ENCODE results near the gene PPRC1.

The PPRC1 gene, protein sequence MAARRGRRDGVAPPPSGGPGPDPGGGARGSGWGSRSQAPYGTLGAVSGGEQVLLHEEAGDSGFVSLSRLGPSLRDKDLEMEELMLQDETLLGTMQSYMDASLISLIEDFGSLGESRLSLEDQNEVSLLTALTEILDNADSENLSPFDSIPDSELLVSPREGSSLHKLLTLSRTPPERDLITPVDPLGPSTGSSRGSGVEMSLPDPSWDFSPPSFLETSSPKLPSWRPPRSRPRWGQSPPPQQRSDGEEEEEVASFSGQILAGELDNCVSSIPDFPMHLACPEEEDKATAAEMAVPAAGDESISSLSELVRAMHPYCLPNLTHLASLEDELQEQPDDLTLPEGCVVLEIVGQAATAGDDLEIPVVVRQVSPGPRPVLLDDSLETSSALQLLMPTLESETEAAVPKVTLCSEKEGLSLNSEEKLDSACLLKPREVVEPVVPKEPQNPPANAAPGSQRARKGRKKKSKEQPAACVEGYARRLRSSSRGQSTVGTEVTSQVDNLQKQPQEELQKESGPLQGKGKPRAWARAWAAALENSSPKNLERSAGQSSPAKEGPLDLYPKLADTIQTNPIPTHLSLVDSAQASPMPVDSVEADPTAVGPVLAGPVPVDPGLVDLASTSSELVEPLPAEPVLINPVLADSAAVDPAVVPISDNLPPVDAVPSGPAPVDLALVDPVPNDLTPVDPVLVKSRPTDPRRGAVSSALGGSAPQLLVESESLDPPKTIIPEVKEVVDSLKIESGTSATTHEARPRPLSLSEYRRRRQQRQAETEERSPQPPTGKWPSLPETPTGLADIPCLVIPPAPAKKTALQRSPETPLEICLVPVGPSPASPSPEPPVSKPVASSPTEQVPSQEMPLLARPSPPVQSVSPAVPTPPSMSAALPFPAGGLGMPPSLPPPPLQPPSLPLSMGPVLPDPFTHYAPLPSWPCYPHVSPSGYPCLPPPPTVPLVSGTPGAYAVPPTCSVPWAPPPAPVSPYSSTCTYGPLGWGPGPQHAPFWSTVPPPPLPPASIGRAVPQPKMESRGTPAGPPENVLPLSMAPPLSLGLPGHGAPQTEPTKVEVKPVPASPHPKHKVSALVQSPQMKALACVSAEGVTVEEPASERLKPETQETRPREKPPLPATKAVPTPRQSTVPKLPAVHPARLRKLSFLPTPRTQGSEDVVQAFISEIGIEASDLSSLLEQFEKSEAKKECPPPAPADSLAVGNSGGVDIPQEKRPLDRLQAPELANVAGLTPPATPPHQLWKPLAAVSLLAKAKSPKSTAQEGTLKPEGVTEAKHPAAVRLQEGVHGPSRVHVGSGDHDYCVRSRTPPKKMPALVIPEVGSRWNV (N-terminal part only)

GRCh38 chr10:102132563-102133372 is at the start of gene PPRC1:
TSS of gene PPRC1 (plus strand) at chr10:102133040. CDS start at chr10:102133069, 29 bp downstream.
- peak; percentile 96 for DNase-seq

GRCh38 chr10:102083541-102083940 is 49.3 kb upstream of the PPRC1 start:
- DNase-seq: no peak

GRCh38 chr10:102085336-102085735 is 47.5 kb upstream of the PPRC1 start:
- no peak for DNase-seq

DNA sequence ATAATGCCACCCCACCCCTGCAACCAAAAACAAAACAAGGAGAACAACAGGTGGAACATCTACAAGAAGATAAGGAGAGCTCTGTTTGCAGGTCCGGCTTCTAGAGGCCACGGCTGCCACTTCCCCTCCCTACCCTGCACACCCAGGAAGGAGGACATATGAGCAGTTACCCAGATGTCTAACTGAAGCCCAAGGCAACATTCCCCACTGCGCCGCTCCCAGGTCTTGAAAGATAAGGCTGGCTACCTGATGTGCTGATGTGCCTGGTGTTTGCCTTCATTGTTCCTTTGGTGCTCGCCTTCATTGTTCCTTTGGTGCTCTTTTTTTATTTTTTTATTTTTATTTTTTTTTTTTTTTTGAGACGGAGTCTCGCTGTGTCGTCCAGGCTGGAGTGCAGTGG is 46.6 kb upstream of the PPRC1 start:
- DNase-seq: no peak

GRCh38 chr10:102090772-102091171 is 42.1 kb upstream of the PPRC1 start:
- no peak for DNase-seq

DNA sequence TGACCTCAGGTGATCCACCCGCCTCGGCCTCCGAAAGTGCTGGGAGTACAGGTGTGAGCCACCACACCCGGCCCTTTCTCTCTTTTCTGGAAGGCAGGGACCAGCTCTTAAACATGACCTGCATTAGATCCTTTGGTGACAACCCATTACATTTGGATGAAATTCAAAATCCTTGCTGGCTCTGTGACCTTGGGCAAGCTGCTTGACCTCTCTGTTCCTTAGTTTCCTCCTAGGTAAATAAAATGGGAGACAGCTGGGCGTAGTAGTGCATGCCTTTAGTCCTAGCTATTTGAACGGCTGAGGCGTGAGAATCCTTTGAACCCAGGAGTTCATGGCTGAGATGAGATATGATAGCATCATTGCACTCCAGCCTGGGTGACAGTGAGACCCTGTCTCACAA is 36.4 kb upstream of the PPRC1 start:
- no peak for DNase-seq

DNA sequence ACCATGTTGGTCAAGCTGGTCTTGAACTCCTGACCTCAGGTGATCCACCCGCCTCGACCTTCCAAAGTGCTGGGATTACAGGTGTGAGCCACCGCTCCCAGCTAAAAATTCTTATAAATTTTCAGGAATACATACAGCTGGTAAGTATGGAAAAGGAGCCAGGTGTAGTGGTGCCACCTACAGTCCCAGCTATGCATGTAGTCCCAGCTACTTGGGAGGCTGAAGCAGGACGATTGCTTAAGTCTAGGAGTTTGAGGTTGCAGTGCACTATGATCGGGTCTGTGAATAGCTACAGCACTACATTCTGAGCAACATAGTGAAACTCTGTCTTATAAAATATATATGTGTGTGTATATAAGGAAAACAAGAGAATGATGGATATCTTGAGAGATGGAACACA is 31.7 kb upstream of the PPRC1 start:
- no peak for DNase-seq

- no peak for DNase-seq
Observed at GRCh38 chr10:102102421-102102820, 30.4 kb upstream of the PPRC1 start.

GRCh38 chr10:102106998-102107397 is 25.8 kb upstream of the PPRC1 start:
- no peak for DNase-seq

DNA sequence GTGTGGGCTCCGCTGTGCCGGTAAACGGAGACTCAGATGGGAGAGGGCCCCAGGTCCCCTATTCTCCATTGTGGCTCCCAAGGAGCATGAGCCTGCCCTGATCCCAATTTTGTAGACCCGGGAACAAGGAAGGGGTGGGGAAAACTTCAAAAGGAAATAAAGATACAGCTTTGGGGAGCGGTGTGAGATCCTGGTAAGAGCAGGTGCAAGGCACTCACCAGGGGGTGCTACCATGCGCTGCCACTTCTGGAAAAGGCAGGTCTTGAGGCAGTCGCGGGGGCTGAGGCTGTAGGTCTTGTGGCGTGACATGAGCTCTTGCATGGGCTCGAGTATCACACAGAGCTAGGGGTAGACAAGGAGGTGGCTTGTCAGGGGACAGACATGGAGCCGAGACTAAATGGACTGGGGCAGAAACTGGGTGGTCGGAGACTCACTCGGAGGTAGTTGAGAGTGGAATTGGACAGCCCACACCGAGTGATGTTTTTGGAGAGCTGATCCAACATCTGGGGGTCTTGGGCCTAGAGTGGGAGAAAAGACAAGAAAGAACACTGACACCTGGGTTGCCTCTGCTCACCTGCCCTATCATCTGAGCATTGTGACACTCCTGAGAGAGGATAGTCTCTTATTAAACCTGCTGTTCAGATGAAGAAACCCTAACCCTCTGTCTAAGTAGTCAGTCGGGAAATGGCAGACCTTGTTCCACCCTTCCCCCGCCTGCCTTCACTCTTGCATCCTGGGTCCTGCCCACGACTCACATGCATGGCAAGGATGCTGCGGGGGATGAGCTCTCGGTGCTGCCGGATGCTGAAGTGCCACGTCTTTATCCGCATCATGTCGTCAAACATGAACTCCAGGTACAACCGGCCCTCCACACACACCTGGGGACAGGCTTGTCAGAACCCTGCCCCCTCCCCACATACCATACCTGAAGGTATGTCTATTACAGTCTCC is 23.4 kb upstream of the PPRC1 start:
- no peak for DNase-seq

DNA sequence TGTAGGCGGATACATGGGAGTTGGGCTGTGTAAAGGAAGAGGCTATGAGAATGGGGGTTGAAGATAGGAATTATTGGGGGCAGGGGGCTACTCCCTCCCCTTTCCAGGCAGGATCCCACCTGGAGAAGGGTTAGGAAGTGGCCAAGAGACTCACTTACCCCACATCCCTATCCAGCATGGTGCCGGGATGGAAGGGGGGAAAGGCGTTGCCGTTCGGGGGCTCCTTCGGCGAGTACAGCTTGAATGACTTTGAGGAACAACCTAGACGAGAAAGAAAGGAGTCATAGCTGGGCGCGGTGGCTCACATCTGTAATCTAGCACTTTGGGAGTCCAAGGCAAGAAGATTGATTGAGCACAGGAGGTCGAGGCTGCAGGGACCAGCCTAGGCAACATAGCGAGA is 21.6 kb upstream of the PPRC1 start:
- no peak for DNase-seq

- DNase-seq: no peak
Observed at GRCh38 chr10:102112210-102112817, 20.5 kb upstream of the PPRC1 start.

GRCh38 chr10:102113261-102113955 is 19.4 kb upstream of the PPRC1 start:
- no peak for DNase-seq

GRCh38 chr10:102113956-102114857 is 18.6 kb upstream of the PPRC1 start:
- DNase-seq: no peak

- peak; percentile 81 for DNase-seq
Observed at GRCh38 chr10:102114861-102115618, 17.8 kb upstream of the PPRC1 start.

- no peak for DNase-seq
Observed at GRCh38 chr10:102115775-102116174, 17.1 kb upstream of the PPRC1 start.

- no peak for DNase-seq
Observed at GRCh38 chr10:102116656-102117055, 16.2 kb upstream of the PPRC1 start.
